GM12878 (cell line): ENCODE results near the gene EPS8L1. TPM values are rescaled to one million over a fixed set of nuclear protein-coding genes. Genes with fewer than 3 reads are reported as not detected.
A peak's percentile ranks its signal among the peaks of the same experiment; 100 is the strongest.

Source experiments
- ATAC-seq: fragments of 200-7000 bp; cut with Tn5 transposase; 3 replicates; pipeline ENCODE4 v1.9.1; 2020; ENCODE audit warnings: mild to moderate bottlenecking, moderate library complexity
- BruUV-seq: library from RNA; stranded (reverse); fragments of 400-500 nt; replicated peaks from 2 replicates; lab custom pipeline; 2021; lab: Mats Ljungman, UMichigan
- CTCF ChIA-PET: fragments of 300-600 bp; sonication (Branson Sonifier 250); formaldehyde crosslinking; extraction: SDS; loops from one replicate; lab custom pipeline; 2021; ENCODE audit warnings: inconsistent platforms; lab: Yijun Ruan, JAX
- POLR2A ChIA-PET: fragments of 350-600 bp; formaldehyde crosslinking; extraction: SDS; loops from one replicate; lab custom pipeline; 2021; ENCODE audit warnings: inconsistent platforms; lab: Charles Lee
- RAD21 ChIA-PET: fragments of 300-600 bp; sonication (Branson Sonifier 250); formaldehyde crosslinking; loops from one replicate; lab custom pipeline; 2023; ENCODE audit warnings: antibody characterized with exemption; ENCODE audit not compliant: unreplicated experiment; lab: Charles Lee
- SMC1A ChIA-PET: fragments of 300-600 bp; sonication (Branson Sonifier 250); formaldehyde crosslinking; loops from one replicate; lab custom pipeline; 2023; ENCODE audit not compliant: unreplicated experiment, uncharacterized antibody; lab: Charles Lee
- DNase-seq: peaks from one replicate; pipeline ENCODE4 v3.0.0-alpha.2; 2011; ENCODE audit warnings: low read depth, low spot score
- FAIRE-seq: peaks from 3 replicates; lab custom pipeline; 2011; peaks lifted over from hg19 to GRCh38; lab: Jason Lieb, UNC
- H2AFZ ChIP-seq: 2 replicates; pipeline ENCODE4 v1.6.0; 2011; ENCODE audit warnings: low read depth, low read length, control low read depth; ENCODE audit not compliant: control insufficient read depth
- H3K27ac ChIP-seq: 2 replicates; pipeline ENCODE4 v1.5.1; 2011; ENCODE audit warnings: control low read depth; ENCODE audit not compliant: control insufficient read depth, insufficient read depth
- H3K27me3 ChIP-seq, 2 experiments: replicated peaks in 1 of 2; 2 replicates each; pipeline versions ENCODE4 v1.6.0 to v1.6.1; 2011; ENCODE audit warnings: low read length in 1 of 2; ENCODE audit not compliant: control insufficient read depth in 2 of 2, insufficient read depth in 2 of 2
- H3K36me3 ChIP-seq, 2 experiments: 2 replicates each; pipeline ENCODE4 v1.5.1; 2011; ENCODE audit warnings: low read length in 1 of 2; ENCODE audit not compliant: control insufficient read depth in 2 of 2, insufficient read depth in 2 of 2
- H3K4me1 ChIP-seq: 2 replicates; pipeline ENCODE4 v1.6.1; 2011; ENCODE audit warnings: mild to moderate bottlenecking, low read length, moderate library complexity, mixed read lengths; ENCODE audit not compliant: control insufficient read depth, insufficient read depth
- H3K4me2 ChIP-seq: 2 replicates; pipeline ENCODE4 v1.6.0; 2011; ENCODE audit warnings: control low read depth; ENCODE audit not compliant: control insufficient read depth, insufficient read depth
- H3K4me3 ChIP-seq: fragments of 200-600 bp; sonication (generic); 2 replicates; pipeline ENCODE4 v1.5.1; 2016
- H3K79me2 ChIP-seq: 2 replicates; pipeline ENCODE4 v1.6.0; 2011; ENCODE audit warnings: low read length; ENCODE audit not compliant: control insufficient read depth, insufficient read depth
- H3K9ac ChIP-seq: 2 replicates; pipeline ENCODE4 v1.8.0; 2011; ENCODE audit warnings: low read length, control low read depth, mixed read lengths; ENCODE audit not compliant: control insufficient read depth, insufficient read depth
- H3K9me3 ChIP-seq: replicated peaks from 3 replicates; pipeline ENCODE4 v1.5.1; 2011; ENCODE audit warnings: mild to moderate bottlenecking, low read length; ENCODE audit not compliant: control insufficient read depth, insufficient read depth
- H4K20me1 ChIP-seq: 2 replicates; pipeline ENCODE4 v1.6.0; 2011; ENCODE audit not compliant: control insufficient read depth, insufficient read depth
- CBX5 ChIP-seq: sonication (generic); IDR thresholded peaks from 2 replicates; pipeline ENCODE4 v1.6.1; 2016; ENCODE audit warnings: low read depth, moderate library complexity, mild to moderate bottlenecking, inconsistent platforms
- DPF2 ChIP-seq: fragments of 450-650 bp; IDR thresholded peaks from 2 replicates; pipeline ENCODE4 v1.6.1; 2017; ENCODE audit warnings: mild to moderate bottlenecking
- EED ChIP-seq: sonication (generic); IDR thresholded peaks from 2 replicates; pipeline ENCODE4 v1.6.1; 2016; ENCODE audit warnings: antibody characterized with exemption, low read depth
- EZH2 ChIP-seq: IDR thresholded peaks from 2 replicates; pipeline ENCODE4 v1.6.1; 2012; ENCODE audit warnings: low read depth, mild to moderate bottlenecking, control low read depth, inconsistent platforms, low read length, borderline replicate concordance; ENCODE audit not compliant: control insufficient read depth
- GABPA ChIP-seq: IDR thresholded peaks from 2 replicates; pipeline ENCODE4 v1.6.1; 2014; ENCODE audit warnings: antibody characterized with exemption, low read depth, mild to moderate bottlenecking, inconsistent platforms
- GATAD2B ChIP-seq: fragments of 450-650 bp; conservative IDR thresholded peaks from 2 replicates; pipeline ENCODE4 v1.6.1; 2017; ENCODE audit warnings: low read depth, mild to moderate bottlenecking, moderate library complexity
- IKZF2 ChIP-seq, 2 experiments: fragments of 450-650 bp; IDR thresholded peaks; 2 replicates each; pipeline ENCODE4 v1.6.1; 2017; ENCODE audit warnings: mild to moderate bottlenecking in 2 of 2, moderate library complexity in 2 of 2
- MEF2B ChIP-seq: fragments of 450-650 bp; IDR thresholded peaks from 2 replicates; pipeline ENCODE4 v1.6.1; 2018; ENCODE audit warnings: mild to moderate bottlenecking, moderate library complexity; ENCODE audit not compliant: partially characterized antibody, poor library complexity, severe bottlenecking
- NFYB ChIP-seq: IDR thresholded peaks from 2 replicates; pipeline ENCODE4 v1.6.1; 2011; ENCODE audit warnings: low read depth, mild to moderate bottlenecking, low read length, improper control_type of control experiment, moderate library complexity; ENCODE audit not compliant: insufficient read depth
- POLR2A ChIP-seq: IDR thresholded peaks from 2 replicates; pipeline ENCODE4 v1.6.1; 2011; ENCODE audit warnings: low read depth, mild to moderate bottlenecking, low read length
- POLR2AphosphoS2 ChIP-seq: IDR thresholded peaks from 2 replicates; pipeline ENCODE4 v1.6.1; 2011; ENCODE audit warnings: low read depth, mild to moderate bottlenecking, low read length, improper control_type of control experiment, moderate library complexity
- ZNF622 ChIP-seq: fragments of 450-650 bp; IDR thresholded peaks from 2 replicates; pipeline ENCODE4 v1.6.1; 2017; ENCODE audit warnings: mild to moderate bottlenecking, inconsistent platforms
- WGBS: methylation state at CpG from one replicate; pipeline ENCODE4 v1.1.6; 2016; ENCODE audit warnings: low lambda C conversion rate; ENCODE audit not compliant: insufficient replicate concordance, insufficient coverage; ENCODE audit errors: missing lambda C conversion rate; 5-methylcytosine and 5-hydroxymethylcytosine counted together
- in situ Hi-C: fragments of 300-500 bp; cut with MboI; formaldehyde crosslinking; loops from 9 replicates; pipeline ENCODE4 v1.14.3; 2018; ENCODE audit warnings: mixed read lengths
- intact Hi-C: fragments of 100-400 bp; cut with micrococcal nuclease; formaldehyde crosslinking; loops from one replicate; pipeline ENCODE4 v1.14.2; 2022; ENCODE audit not compliant: unreplicated experiment
- polyA plus RNA-seq, 11 experiments: library from polyadenylated mRNA; depleted of rRNA in 4 of 11; unstranded in 6 of 11; stranded (reverse) in 5 of 11; fragments of >200 nt; fragmentation: Nextera tagmentation in 4 of 11; fragmentation: Illumina TruSeq in 1 of 11; extraction: Ambion mirVana in 4 of 11; extraction: Trizol in 1 of 11; gene quantifications; 1 replicate in 1 of 11; 2 replicates in 10 of 11; pipeline versions ENCODE4 v1.2.1 to v1.2.3, GENCODE V29; 2011 to 2016; ENCODE audit warnings: inconsistent platforms in 2 of 11, missing spikeins in 2 of 11, low read depth in 1 of 11
- total RNA-seq, 4 experiments: library from RNA; depleted of rRNA in 3 of 4; stranded (reverse); fragments of >200 nt in 3 of 4; fragmentation: Illumina TruSeq in 1 of 4; extraction: Trizol in 1 of 4; gene quantifications; 2 replicates each; pipeline versions ENCODE4 v1.2.1 to v1.2.3, GENCODE V29; 2013 to 2021

EPS8L1 gene
- total and polyA plus RNA-seq, 10 of the 15 experiments (the other 5 are each of a cell fraction or from before 2014, with no cell fraction given): 0.68 to 2.2 (median 0.96) TPM; not detected in 2

DNA sequence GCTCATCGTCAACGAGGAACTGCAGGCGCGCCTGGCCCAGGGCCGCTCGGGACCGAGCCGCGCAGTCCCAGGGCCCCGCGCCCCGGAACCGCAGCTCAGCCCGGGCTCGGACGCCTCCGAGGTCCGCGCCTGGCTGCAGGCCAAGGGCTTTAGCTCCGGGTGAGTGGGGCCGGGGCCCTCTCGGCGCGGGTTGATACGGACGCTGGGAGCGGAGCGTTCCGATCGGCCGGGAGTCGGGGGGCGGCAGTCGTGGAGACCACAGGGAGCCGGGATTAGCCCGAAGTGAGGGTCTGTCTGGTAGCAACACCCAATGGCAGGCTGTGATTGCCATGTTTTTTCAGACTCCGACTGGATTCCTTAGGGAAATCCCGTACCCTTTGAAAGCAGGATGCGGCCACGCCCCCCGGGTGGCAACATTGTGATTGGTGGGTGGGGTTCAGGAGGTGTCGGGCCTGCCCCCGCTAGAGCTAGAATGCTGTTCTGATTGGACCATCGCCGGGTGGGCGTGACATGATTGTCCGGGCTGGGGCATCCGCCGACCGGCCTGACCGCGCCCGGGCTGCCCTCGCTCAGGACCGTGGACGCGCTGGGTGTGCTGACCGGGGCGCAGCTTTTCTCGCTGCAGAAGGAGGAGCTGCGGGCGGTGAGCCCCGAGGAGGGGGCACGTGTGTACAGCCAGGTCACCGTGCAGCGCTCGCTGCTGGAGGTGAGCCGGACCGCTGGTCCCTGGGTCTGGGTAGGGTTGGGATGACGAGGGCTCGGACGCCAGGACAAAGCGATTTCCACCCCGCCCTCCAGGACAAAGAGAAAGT, 11.3 kb downstream of the EPS8L1 start:
- 20% methylated on average over 74 of the region's 74 CpGs for WGBS
- TF ChIP-seq GABPA: no peak
- no peak for TF ChIP-seq IKZF2 (IDR thresholded peaks at IDR 0.05)
- no peak for TF ChIP-seq POLR2AphosphoS2
- no peak for TF ChIP-seq MEF2B
- no peak for TF ChIP-seq EZH2
- 0 out of 2 replicates have a peak, but pooled peaks have one; percentile 7 for TF ChIP-seq NFYB
- no peak for TF ChIP-seq CBX5
- no peak for TF ChIP-seq EED
- no peak for TF ChIP-seq DPF2
- no peak for TF ChIP-seq ZNF622
- 0 out of 2 replicates have a peak, but pooled peaks have one; percentile 15 for TF ChIP-seq POLR2A
- no peak for TF ChIP-seq GATAD2B
- SMC1A ChIA-PET: interaction anchor here (0.6 kb wide), 1 partner anchor 23 kb away, joined by 3 read pairs; no protein-coding TSS in a partner anchor
- no peak overlapping the region for H2AFZ ChIP-seq
- no peaks in the 10 kb centered on the region; the same call in 2 of the 3 replicates for H3K9me3 ChIP-seq
- RAD21 ChIA-PET: interaction anchor here (0.5 to 1.0 kb wide), 2 partner anchors 73 to 166 kb away, joined by 3 read pairs; no protein-coding TSS in a partner anchor
- H3K4me3 ChIP-seq: peak overlapping the region; percentile 27; the same call in 1 of the 2 replicates
- in situ Hi-C loops (no loop called here), intact Hi-C loops (no loop called here)
- no peak overlapping the region for H3K27ac ChIP-seq
- 0 out of 2 replicates have a peak, but pooled peaks cover 3% of the 10 kb centered on the region for H3K4me1 ChIP-seq
- no TSS peak for BruUV-seq
- POLR2A ChIA-PET: no interaction called here
- H3K36me3 ChIP-seq: no peaks in the 10 kb centered on the region; a peak in 2 of 4 replicates
- H3K79me2 ChIP-seq: no peaks in the 10 kb centered on the region
- ATAC-seq (peak; percentile 76), DNase-seq (no peak), FAIRE-seq (no peak)
- peaks cover 0 to 7% of the 10 kb centered on the region in 2 experiments; a peak in 2 of 4 replicates for H3K27me3 ChIP-seq
- no peaks in the 10 kb centered on the region for H4K20me1 ChIP-seq
- CTCF ChIA-PET: interaction anchor here (0.6 to 3.2 kb wide), 5 partner anchors 46 to 200 kb away, joined by 3 to 18 read pairs (median 11); no protein-coding TSS in a partner anchor
- no peak overlapping the region for H3K9ac ChIP-seq
- H3K4me2 ChIP-seq: peak overlapping the region; percentile 64
